MCF 10A (cell line): Measurements from ENCODE around the gene DHRS1. TPM values are rescaled to one million over a fixed set of nuclear protein-coding genes. Genes with fewer than 3 reads are reported as not detected.

Experiments
- BruUV-seq: library from RNA; stranded (reverse); fragments of 400-500 nt; replicated peaks from 2 replicates; lab custom pipeline; 2021; lab: Mats Ljungman, UMichigan
- CTCF ChIA-PET: fragments of 300-600 bp; sonication (Branson Sonifier 250); formaldehyde crosslinking; extraction: SDS; loops from one replicate; lab custom pipeline; 2021; ENCODE audit warnings: antibody characterized with exemption, inconsistent platforms; lab: Yijun Ruan, JAX
- POLR2A ChIA-PET: fragments of 300-600, 350-650 bp; sonication (Branson Sonifier 250); formaldehyde crosslinking; extraction: SDS; loops from one replicate; lab custom pipeline; 2020; ENCODE audit warnings: antibody characterized with exemption, inconsistent platforms; lab: Yijun Ruan, JAX
- DNase-seq: peaks from one replicate; pipeline ENCODE4 v3.0.0-alpha.2; 2018; ENCODE audit not compliant: unreplicated experiment
- H3K27ac Mint-ChIP-seq: one replicate; pipeline ENCODE4 v1.8.0; 2022; ENCODE audit warnings: mild to moderate bottlenecking, low read depth, mixed read lengths; ENCODE audit not compliant: unreplicated experiment
- H3K27me3 Mint-ChIP-seq: one replicate; pipeline ENCODE4 v1.8.0; 2022; ENCODE audit warnings: mixed read lengths; ENCODE audit not compliant: insufficient read depth, unreplicated experiment
- H3K36me3 Mint-ChIP-seq: one replicate; pipeline ENCODE4 v1.8.0; 2022; ENCODE audit warnings: mild to moderate bottlenecking, moderate library complexity, mixed read lengths; ENCODE audit not compliant: insufficient read depth, unreplicated experiment
- H3K4me1 Mint-ChIP-seq: one replicate; pipeline ENCODE4 v1.8.0; 2022; ENCODE audit warnings: mixed read lengths; ENCODE audit not compliant: insufficient read depth, unreplicated experiment
- H3K4me3 Mint-ChIP-seq: one replicate; pipeline ENCODE4 v1.8.0; 2022; ENCODE audit warnings: mild to moderate bottlenecking, moderate library complexity, mixed read lengths; ENCODE audit not compliant: unreplicated experiment
- H3K9me3 Mint-ChIP-seq: one replicate; pipeline ENCODE4 v1.8.0; 2022; ENCODE audit warnings: mixed read lengths; ENCODE audit not compliant: unreplicated experiment
- CTCF ChIP-seq: fragments of 200-600 bp; IDR thresholded peaks from one replicate; pipeline ENCODE4 v1.8.0; 2022; ENCODE audit warnings: antibody characterized with exemption, mild to moderate bottlenecking; ENCODE audit not compliant: unreplicated experiment
- intact Hi-C: fragments of 100-400 bp; cut with micrococcal nuclease; formaldehyde crosslinking; loops from 2 replicates; pipeline ENCODE4 v1.14.1; 2022
- total RNA-seq: library from RNA; stranded (reverse); gene quantifications from 2 replicates; pipeline ENCODE4 v1.2.3, GENCODE V29; 2022

The DHRS1 gene
- total RNA-seq, 1 experiment from 2014 or later = 29.7 TPM

DNA sequence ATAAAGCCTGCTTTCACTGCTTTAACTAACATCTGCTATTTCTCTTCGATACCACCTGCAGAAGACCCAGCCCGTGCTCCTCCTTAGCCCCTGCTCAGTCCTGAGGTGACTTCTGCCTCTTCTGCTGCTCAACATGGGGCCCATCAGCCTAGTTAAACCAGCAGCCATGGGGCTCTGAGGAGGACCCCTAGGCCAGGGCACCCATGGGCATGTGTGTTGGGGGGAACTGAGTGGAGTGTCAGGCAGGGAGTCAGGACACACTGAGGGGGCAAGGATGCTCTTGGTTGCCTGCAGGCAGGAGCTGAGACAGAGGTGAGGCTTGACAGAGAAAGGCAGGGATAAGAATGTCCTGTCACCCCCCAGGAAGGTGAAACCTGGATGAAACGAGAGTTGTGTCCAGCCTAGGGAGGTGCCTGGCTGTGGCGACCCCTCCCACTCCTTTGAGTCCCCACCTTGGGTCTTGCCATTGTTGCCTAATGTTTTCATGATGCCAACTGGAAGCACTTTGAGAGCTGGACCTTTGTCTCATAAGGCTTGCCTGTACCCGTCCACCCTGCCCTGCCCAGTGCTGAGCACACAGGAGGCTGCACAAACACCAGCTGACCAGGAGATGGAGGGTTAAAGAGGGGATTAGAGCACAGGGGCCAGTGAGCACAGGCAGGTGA lies 15.7 kb downstream of the DHRS1 start:
- no peaks in the 10 kb centered on the region for H3K9me3 Mint-ChIP-seq
- BruUV-seq = no TSS peak
- no peak for TF ChIP-seq CTCF
- peaks cover 2% of the 10 kb centered on the region for H3K36me3 Mint-ChIP-seq
- POLR2A ChIA-PET = interaction anchor here (0.6 to 9.2 kb wide), 12 partner anchors 8 to 143 kb away, joined by 3 to 115 read pairs (median 6); partner anchors contain the start of genes CHMP4A, DHRS1, LTB4R2 and NOP9
- CTCF ChIA-PET = interaction anchor here (0.6 to 7.7 kb wide), 11 partner anchors 9 to 721 kb away, joined by 3 to 131 read pairs (median 10); partner anchors contain the start of genes CIDEB, DHRS1, NOP9 and RABGGTA
- H3K27me3 Mint-ChIP-seq = no peaks in the 10 kb centered on the region
- DNase-seq = no peak
- no peak overlapping the region for H3K27ac Mint-ChIP-seq
- no peak overlapping the region for H3K4me3 Mint-ChIP-seq
- intact Hi-C loops = no loop called here
- peaks cover 34% of the 10 kb centered on the region for H3K4me1 Mint-ChIP-seq

DNA sequence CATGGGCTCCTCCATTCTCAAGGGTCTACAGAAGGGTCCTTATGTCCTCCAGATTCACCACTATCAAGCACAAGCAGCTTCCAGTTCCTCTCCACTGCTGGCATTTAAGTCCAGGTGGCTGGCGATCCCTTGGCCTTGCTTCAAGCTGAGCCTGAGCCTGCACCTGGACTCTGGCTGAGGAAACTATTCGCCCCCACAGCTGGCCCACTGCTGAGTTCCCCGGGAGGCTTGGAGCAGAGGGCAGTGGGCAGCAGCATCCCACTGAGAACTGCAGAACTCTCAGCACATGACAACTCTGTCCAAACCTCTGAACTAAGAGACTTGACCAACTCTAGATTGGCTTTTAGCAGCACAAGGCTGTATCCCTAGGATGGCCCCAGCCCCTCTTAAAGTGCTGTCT lies 16.8 kb downstream of the DHRS1 start:
- intact Hi-C loops = no loop called here
- POLR2A ChIA-PET = interaction anchor here (0.5 to 9.2 kb wide), 9 partner anchors 9 to 142 kb away, joined by 3 to 115 read pairs (median 6); partner anchors contain the start of genes CIDEB, DHRS1, NOP9 and RABGGTA
- no peak overlapping the region for H3K27ac Mint-ChIP-seq
- no peaks in the 10 kb centered on the region for H3K36me3 Mint-ChIP-seq
- H3K9me3 Mint-ChIP-seq = peaks cover 7% of the 10 kb centered on the region
- H3K4me3 Mint-ChIP-seq = no peak overlapping the region
- peaks cover 42% of the 10 kb centered on the region for H3K4me1 Mint-ChIP-seq
- no peaks in the 10 kb centered on the region for H3K27me3 Mint-ChIP-seq
- no peak for DNase-seq
- BruUV-seq = no TSS peak
- CTCF ChIA-PET = interaction anchor here (0.8 to 7.7 kb wide), 6 partner anchors 9 to 40 kb away, joined by 3 to 131 read pairs (median 13); partner anchors contain the start of genes CIDEB, DHRS1, NOP9 and RABGGTA
- no peak for TF ChIP-seq CTCF

- Mint-ChIP-seq H3K4me1 (peaks cover 37% of the 10 kb centered on the region), H3K4me3 (no peak overlapping the region)
These were observed 17.9 kb downstream of the DHRS1 start for GRCh38 chr14:24281636-24282035.

More at GRCh38 chr14:24281636-24282035, 17.9 kb downstream of the DHRS1 start:
- no peaks in the 10 kb centered on the region for H3K27me3 Mint-ChIP-seq
- no peak for DNase-seq
- ChIA-PET CTCF (interaction anchor here (1.8 to 32.3 kb wide), 4 partner anchors 10 to 40 kb away, joined by 4 to 457 read pairs (median 74); partner anchors contain the start of genes CIDEB, DHRS1, NOP9 and TINF2), POLR2A (interaction anchor here (1.0 to 9.2 kb wide), 10 partner anchors 9 to 86 kb away, joined by 3 to 115 read pairs (median 16); partner anchors contain the start of genes CHMP4A, DHRS1, NOP9 and RABGGTA)
- no peak for TF ChIP-seq CTCF
- no TSS peak for BruUV-seq
- H3K9me3 Mint-ChIP-seq = peaks cover 7% of the 10 kb centered on the region
- intact Hi-C loops = no loop called here
- peak overlapping the region; percentile 53 for H3K27ac Mint-ChIP-seq
- peaks cover 7% of the 10 kb centered on the region for H3K36me3 Mint-ChIP-seq
